AG09309 (cell line): ENCODE measurements around the gene CNPPD1.

Experiments used
- DNase-seq: peaks from one replicate; pipeline ENCODE4 v3.0.0-alpha.2; 2010; ENCODE audit warnings: low read depth
- H3K4me3 ChIP-seq: 2 replicates; pipeline ENCODE4 v1.5.1; 2011; ENCODE audit warnings: mild to moderate bottlenecking, low read depth, low read length, moderate library complexity; ENCODE audit not compliant: control insufficient read depth
- TF ChIP-seq, protein P1 (sequence below): IDR thresholded peaks from 2 replicates; pipeline ENCODE4 v1.5.1; 2011; ENCODE audit warnings: mild to moderate bottlenecking, low read depth, low read length, inconsistent platforms; ENCODE audit not compliant: insufficient read depth, control insufficient read depth; ENCODE audit errors: missing control alignments

The CNPPD1 gene

DNA sequence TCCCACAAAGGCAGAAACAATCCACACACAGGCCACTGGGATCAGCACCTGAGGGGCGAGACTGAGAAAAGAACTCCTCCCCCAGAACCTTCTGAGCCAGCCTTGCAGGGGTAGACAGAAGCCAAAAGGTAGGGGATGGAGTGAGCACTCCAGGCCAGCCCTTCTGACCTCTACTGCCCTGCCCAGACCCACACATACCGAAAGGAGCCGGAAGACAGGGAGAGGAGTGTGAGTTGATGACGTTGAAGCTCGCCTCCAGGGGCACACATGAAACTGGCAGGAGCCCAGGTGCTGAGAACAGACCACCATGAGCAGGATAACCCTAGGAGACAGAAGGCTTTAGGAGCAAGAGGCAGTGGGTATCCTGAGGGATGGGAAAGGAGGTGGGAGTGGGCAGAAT lies 8.7 kb downstream of the CNPPD1 start:
- H3K4me3 ChIP-seq = no peak overlapping the region
- TF ChIP-seq, protein P1, sequence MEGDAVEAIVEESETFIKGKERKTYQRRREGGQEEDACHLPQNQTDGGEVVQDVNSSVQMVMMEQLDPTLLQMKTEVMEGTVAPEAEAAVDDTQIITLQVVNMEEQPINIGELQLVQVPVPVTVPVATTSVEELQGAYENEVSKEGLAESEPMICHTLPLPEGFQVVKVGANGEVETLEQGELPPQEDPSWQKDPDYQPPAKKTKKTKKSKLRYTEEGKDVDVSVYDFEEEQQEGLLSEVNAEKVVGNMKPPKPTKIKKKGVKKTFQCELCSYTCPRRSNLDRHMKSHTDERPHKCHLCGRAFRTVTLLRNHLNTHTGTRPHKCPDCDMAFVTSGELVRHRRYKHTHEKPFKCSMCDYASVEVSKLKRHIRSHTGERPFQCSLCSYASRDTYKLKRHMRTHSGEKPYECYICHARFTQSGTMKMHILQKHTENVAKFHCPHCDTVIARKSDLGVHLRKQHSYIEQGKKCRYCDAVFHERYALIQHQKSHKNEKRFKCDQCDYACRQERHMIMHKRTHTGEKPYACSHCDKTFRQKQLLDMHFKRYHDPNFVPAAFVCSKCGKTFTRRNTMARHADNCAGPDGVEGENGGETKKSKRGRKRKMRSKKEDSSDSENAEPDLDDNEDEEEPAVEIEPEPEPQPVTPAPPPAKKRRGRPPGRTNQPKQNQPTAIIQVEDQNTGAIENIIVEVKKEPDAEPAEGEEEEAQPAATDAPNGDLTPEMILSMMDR = no peak
- DNase-seq = no peak

DNA sequence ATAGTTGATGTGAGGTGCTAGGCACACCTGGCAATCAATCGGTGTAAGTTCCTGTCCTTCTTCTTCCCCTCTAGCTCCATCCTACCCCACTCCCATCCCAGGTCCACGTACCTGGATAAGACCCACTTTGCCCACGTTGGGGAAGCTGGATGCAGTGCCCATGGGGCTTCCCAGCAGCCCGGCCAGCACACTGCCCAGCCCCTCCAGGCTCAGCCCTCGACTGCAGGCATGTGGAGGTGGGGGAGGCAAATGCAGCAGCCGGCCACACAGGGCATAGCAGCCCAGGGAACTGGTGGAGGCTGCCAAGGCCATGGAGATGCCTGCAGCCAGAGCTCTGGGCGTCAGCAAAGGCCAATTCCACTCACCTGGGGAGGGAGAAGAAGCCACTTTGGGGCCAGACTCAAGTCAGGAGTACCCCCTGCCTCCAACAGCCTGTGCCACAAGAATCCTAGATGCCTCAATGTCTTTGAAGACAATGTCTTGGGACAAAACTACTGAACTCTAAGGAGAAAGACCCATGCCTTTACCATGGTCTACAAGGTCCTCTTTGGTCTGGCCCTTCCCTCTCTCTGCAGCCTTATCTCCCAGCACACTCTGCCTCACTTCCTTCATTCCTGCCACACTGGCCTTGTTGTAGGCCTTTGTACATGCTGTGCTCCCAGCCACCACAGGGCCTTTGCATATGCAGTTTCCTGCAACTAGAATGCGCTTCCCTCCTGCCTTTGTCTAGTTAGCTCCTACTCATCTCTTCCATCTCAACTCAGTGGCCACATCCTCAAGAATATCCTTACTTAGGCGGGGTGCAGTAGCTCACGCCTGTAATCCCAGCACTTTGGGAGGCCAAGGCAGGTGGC lies 11.4 kb downstream of the CNPPD1 start:
- TF ChIP-seq, protein P1 = no peak
- H3K4me3 ChIP-seq = no peak overlapping the region
- DNase-seq = no peak

DNA sequence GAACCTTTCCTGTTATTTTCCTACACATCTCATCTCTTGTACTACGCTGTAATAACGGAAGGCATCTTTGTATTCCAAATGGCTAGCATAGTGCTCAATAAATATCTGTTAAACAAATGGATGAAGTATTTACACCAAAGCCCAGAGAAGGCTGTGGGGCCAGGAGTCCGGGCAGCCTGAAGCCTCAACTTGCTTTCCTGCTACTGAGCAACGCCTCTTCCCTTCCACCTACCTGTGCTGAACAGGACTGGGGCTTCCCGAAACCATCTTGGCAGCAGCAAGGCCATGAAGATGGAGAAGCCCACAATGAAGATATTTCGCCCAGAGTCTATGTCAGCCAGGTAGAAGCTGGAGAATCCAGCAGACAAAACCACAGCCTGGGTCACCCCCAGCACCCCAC lies 13.6 kb downstream of the CNPPD1 start:
- no peak for DNase-seq
- no peak overlapping the region for H3K4me3 ChIP-seq
- TF ChIP-seq, protein P1 = no peak

DNA sequence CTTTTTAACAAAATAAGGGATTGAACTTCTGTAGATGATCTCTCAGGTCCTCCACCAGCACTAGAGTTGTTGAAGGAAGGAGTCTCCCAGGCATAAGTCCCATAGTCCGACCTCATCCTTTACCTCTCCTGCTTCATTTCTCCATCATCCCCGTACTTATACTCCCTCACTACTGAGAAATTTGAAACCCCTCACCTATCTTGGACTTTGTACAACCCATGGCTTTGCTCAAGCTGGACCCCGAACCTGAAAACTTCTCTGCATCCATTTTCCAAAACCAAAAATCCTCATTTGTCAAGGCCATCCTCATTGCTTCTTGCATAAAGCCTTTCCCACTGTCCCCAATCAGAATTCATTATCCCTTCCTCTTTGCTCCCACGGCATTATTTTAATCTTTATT lies 15.6 kb downstream of the CNPPD1 start:
- peak overlapping the region; percentile 66 for H3K4me3 ChIP-seq
- TF ChIP-seq, protein P1 = no peak

DNA sequence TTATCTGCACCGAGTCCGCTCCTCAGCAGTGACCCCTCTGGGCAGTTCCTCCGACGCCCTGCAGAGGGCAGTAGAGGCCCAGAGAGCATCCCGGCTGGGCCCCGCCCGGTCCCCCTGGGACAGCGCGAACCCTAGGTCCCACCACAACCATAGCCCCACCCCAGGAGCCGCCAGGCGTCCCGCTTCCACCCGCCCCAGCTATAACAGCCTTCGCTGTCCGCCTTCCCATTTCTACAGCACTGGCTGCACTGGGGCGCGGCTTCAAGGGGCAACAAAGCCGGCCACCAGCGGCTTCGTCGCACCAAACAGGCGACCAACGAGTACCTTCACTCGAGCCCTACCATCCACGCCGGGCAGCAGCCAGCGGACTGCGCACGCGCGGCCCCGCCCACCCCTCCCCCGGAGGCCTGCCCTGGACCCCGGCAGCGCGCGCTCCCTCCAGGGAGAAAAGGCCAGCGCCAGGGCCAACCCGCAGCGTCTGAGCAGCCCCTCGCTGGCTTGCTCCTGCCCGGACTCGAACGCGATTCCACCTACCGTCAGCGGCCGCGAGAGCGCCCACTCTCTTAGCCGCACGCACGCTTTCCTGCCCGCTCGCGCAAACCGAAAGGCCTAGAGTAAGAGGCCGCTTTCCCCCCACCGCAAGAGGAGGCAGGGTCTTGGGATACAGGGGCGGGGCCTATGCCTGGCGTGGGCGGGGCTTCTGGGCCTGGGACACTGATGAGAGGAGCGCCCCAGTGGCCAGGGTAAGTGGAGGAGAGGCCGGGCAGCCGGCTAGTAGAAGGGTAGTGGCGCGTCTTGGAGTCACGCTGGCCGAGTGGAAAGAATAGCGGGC lies 16.3 kb downstream of the CNPPD1 start, which contains the start of gene NHEJ1:
Gene NHEJ1, minus strand, starts transcription at position 630 of the 832 bp plus-strand sequence. CDS start 2,453 bp downstream, outside the sequence.
- peak; percentile 72 for DNase-seq
- TF ChIP-seq, protein P1 = peak; percentile 99
- H3K4me3 ChIP-seq = peak within 1 kb of the TSS; percentile 66

More for the DNA sequence above, 15.6 kb downstream of the CNPPD1 start:
- no peak for DNase-seq

DNA sequence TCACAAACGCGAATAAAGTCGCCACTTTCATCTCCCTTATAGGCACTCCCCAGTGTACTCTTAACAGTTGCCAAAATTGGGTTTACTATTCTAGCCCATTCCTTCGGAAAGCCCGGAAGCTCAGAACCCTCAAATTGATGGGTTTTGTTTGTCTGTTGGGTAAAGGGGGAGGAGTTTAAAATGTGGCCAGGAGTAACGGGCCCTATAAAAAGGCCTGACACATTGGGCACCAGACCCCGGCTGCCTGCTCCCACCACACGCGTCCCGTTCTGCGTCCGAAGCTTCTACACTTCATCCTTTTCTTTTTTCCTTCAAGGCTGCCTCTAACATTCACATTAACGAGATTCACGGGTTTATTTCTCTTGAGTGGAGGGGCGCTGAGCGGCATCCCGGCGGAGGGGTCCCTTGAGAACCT lies 16.9 kb downstream of the CNPPD1 start:
- H3K4me3 ChIP-seq = peak overlapping the region; percentile 66
- TF ChIP-seq, protein P1 = no peak
- DNase-seq = no peak
